Anterior cingulate cortex (tissue), 58 donors: ENCODE results near the gene CCDC174.
"Not testable (repeated sequence)": the region's sequence is repeated elsewhere in the genome, so short reads cannot be mapped to it uniquely, and the experiment has no call there.

Experiments
- DNase-seq, 58 donors: peaks; one replicate each; lab custom pipeline; 2025; lab: John Stamatoyannopoulos, UW

CCDC174 gene

DNA sequence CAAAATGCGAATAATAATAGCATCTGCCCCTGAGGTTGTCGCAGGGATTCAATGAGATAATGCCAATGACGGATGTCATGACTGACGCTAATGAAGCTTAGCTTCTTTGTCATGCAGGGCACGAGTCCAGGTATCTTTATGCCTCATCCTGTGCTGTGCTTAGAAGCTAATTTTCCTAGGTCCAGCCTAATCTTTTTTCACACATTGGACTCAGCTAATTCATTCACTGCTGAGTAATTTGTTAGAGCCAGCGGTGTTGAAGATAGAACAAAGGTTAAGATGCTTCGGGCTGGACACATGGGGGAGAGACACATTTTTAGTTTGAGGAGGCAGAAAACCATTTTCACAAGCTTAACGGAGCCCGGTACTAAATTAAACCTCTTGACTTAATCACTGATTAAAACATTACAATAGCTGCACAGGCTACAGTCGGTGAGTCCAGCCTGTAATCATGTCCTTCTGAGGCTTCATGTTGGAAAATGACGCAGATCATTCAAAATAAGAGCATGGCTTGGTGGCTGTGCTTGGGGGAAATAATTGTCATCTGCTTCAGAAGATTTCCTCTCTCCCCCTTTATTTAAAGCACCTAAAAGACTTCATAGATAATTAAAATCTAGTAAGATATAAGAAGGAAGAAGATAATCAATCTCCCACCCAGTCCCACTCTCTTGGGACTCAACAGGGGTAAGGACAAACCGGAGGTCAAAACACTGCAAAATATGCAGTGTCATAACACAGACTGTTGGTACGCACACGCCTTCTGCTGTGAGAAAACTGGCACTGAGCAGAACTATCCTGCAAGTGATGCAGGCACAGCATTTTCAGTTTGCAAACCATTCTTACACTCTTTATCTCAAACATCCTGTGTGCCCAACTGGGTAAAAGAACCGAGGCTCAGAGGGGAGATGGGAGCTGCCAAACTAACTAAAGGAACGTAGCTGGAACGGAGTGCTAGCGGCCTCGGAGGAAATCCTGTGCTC, 3.3 kb upstream of the CCDC174 start:
- DNase-seq = no peak

GRCh38 chr3:14649466-14649865, 2.1 kb upstream of the CCDC174 start:
- no peak for DNase-seq

DNA sequence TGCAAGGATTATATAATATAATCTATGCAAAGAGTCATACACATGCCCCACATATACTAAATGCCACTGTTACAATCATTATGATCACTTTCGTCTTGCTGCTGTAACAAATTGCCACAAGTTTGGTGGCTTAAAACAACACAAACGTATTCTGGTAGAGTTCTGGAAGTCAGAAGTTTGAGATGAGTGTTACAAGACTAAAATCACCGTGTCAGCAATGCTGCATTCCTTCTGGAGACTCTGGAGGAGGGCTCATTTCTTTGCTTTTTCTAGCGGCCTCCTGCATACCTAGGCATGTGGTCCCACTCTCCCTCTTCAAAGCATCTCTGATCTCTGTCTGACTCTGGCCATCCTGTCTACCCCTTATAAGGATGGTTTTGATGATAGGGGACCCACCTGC, 1.4 kb upstream of the CCDC174 start:
- no peak for DNase-seq

DNA sequence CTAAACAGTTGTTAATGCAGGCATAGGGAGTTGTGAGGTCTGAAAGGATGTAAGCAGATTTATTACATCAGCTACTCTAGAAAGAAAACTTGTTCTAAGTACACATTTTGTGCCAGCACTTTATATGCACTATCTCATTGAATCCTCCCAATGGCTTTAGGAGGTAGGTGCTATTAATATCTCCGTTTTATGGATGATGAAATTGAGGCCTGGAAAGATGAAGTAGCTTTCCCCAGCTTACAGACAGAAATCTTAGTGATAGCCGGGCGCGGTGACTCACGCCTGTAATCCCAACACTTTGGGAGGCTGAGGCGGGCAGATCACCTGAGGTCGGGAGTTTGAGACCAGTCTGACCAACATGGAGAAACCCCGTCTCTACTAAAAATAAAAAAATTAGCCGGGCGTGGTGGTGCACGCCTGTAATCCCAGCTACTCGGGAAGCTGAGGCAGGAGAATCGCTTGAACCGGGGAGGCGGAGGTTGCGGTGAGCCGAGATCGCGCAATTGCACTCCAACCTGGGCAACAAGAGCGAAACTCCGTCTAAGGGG, 872 bp downstream of the CCDC174 start:
- DNase-seq = not testable (repeated sequence)

DNA sequence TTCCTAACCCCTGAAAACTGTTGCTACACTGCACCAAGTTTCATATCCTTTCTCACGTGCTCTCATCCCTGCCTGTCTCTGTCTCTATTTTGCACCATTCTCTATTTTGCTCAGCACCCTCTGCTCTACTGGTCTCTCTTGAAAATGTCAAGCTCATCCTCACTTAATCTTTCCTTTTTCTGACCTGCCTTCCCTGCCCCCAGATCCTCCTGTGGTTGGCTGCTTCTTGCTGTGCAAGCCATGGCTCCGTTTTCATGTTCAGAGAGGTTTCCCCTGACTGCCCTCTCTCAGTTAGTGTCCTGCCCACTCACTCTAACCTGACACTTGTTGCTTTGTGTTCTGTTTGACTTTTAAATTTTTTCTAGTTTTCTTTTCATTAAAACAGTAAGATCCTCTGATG, 6.0 kb downstream of the CCDC174 start:
- DNase-seq = no peak

DNA sequence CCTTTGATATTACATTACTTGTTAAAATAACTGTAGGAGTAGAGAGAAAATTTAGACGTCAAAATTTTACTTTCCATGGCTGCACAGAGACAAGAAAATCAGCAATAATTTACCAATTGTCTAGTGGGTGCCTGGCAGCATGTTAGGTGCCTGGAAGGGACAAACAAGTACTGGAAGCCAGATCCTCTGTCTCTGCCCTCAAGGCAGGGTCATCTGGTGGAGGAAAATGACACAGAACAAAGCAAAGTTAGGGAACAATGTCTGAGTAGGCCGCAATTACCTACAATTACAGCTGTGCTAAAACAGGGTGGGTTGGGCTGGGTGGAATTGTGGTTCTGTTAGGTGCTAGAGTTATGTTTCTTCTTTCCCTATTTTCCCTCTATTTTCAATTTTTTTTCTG, 7.4 kb downstream of the CCDC174 start:
- no peak for DNase-seq

- no peak for DNase-seq
Observed at GRCh38 chr3:14660942-14661341, 9.4 kb downstream of the CCDC174 start.

- no peak for DNase-seq
Observed at GRCh38 chr3:14663396-14664135, 12.0 kb downstream of the CCDC174 start.

DNA sequence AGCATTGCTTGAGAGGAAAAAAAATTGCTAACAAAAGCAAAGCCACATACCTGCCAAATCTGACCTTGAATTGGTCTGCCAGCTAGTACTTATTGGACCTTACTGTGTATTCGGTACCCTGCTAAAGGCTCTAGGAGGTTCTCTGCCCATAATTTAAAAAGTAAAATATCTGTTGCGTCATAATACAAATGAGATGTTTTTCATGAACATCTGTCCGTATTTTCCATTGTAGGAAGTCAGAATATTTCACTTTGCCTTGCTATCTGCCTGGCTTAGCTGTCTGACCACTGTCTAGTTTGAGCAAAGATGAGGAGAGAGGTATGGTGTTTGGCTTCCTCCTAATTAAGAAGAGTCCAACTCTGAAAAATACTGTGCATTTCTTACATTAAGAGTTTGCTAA, 12.6 kb downstream of the CCDC174 start:
- no peak for DNase-seq

DNA sequence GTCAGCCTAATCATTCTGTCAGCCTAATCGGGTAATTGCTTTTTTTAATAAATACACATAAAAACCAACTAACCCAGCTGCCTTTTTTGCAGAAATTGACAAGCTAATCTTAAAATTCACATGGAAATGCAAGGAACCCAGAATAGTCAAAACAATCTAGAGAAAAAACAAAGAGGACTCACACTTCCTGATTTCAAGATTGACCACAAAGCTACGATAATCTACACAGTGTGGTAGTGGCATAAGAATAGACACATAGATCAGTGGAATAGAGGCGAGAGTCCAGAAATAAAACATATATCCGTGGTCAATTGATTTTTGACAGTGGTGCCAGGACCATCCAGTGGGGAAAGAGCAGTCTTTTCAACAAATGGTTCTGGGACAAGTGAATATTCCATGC, 21.0 kb downstream of the CCDC174 start:
- no peak for DNase-seq

DNA sequence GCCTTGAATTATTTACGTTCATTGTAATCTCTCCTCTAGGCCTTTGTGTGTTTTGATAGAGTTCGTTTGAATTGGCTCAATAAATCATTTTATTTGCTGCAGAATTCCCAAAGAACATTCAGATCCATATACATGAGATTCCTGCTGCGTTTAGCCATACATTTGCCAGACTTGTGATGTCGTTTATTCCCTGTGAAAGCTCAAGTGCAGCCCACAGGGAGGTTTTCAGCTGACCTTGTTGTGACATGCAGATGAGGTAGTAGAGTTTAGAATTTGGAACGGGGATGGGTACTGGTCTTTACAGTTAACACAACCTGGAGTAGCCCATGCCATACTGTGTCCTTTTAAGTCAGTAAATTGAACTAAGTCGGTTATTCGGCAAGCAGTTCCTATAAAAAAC, 23.3 kb downstream of the CCDC174 start, which contains the start of gene C3orf20:
Gene C3orf20, plus strand, starts transcription at position 301 of the 400 bp plus-strand sequence. CDS start 7,573 bp downstream, outside the sequence.
- DNase-seq = no peak

DNA sequence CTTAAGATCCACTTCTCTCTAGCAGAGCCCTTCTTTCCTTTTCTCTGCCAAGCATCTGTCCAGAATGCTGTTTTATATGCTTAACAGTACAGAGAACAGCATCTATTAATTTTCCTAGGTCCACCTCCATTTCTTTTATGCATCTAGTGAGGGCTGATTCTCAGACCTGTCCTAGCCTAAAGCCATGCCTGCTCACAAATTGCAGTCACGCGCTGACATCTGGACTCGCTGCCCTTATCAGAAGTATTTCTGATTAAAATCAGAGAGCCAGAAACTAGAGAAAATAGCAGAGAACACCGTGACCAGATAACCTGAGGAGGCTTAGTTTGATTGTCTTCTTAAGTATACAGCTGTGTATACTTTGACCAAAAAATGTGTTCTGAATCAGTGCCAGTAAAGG, 25.3 kb downstream of the CCDC174 start:
- DNase-seq = no peak

DNA sequence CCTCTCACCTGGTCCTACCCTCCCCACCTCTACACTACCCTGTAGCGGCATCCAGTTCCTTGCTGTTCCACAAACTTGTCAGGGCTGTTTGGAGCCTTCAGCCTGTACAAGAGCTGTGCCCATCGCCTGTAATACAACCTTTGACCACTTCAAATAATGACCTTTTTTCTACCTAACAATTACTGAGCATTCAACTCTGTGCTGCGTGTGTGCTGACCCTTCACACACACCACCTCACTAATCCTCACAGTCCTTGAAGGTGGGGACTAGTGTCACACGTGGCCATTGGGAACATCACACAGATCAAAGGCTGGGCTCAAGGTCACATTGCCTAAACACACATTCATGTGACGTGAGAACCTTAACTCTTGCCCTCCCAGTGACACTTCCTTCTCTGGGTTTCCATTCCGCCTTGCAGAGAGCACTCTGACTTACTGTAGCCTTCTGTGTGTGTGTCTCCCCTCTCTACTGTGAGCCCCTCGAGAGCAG, 26.5 kb downstream of the CCDC174 start:
- no peak for DNase-seq

DNA sequence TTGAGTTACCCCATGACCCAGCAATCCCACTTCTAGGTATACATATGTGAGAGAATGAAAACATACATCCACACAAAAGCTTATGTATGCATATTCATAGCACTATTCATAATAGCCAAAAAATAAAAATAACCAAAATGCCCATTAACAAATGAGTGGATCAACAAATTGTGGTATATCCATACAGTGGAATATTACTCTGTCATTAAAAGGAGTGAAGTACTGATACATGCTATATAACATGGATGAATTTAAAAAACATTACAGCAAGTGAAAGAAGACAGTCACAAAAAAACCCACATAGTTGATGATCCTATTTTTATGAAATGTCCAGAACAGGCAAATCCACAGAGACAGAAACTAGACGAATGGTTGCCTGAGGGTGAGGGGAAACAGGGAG, 28.6 kb downstream of the CCDC174 start:
- no peak for DNase-seq

GRCh38 chr3:14680716-14681115, 29.2 kb downstream of the CCDC174 start:
- DNase-seq = peak in 3 of 58 donors; percentile 2 to 48 (median 6)

- DNase-seq = no peak
Observed at GRCh38 chr3:14684447-14684846, 32.9 kb downstream of the CCDC174 start.

DNA sequence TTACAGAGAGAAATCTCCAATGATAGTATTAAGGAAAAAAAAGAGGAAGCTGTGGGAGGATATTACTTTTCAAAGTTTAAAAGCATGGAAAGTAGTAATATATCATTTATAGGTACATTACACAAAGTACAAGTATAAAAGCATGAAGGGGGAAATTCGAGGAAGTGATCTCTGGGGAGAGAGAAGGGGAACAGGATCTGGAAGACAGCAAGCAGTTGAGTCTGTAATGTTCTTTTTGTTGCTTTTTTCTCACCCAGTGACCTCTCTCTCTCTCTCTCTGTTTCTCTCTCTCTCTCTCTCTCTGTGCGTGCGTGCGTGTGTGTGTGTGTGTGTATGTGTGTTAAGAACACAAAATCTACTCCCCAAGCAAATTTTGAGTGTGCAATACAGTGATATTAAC, 33.6 kb downstream of the CCDC174 start:
- no peak for DNase-seq

DNA sequence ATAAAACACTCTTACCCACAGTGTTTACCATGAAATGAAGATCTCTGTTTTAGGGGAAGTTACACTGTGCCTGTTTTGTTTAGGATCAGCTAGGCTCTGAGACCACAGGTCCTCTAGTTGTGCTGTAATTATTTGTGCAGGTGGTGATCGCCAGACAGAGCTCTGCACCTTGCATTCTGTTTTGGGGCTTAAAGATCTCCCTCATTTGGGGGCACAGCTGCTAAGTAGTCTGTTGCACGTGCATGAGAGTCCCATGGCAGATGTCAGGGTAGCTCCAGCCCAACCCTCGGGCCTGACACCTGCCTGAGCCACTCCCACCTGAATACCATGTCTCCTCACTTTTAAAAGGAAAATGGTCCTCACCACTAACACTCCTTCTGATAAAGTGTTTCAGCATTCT, 35.8 kb downstream of the CCDC174 start:
- no peak for DNase-seq

DNA sequence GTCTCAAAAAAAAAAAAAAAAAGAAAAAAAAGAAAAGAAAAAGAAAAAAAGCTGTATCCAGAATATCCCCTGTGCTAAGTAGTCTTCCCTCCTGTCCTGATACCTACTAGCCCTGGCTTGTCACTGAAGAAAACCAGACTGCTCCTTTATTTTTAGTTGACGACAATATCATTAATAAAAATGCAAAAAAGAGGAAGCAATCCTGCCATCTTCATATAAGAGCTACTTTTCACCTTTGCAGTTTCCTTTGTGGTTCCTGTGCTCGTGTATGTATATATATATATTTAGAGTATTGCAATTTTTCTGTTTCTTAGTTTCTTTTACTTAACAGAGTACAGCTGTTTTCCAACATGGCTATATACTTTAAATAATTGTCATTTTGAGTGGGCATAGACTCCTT, 37.0 kb downstream of the CCDC174 start:
- DNase-seq = no peak

DNA sequence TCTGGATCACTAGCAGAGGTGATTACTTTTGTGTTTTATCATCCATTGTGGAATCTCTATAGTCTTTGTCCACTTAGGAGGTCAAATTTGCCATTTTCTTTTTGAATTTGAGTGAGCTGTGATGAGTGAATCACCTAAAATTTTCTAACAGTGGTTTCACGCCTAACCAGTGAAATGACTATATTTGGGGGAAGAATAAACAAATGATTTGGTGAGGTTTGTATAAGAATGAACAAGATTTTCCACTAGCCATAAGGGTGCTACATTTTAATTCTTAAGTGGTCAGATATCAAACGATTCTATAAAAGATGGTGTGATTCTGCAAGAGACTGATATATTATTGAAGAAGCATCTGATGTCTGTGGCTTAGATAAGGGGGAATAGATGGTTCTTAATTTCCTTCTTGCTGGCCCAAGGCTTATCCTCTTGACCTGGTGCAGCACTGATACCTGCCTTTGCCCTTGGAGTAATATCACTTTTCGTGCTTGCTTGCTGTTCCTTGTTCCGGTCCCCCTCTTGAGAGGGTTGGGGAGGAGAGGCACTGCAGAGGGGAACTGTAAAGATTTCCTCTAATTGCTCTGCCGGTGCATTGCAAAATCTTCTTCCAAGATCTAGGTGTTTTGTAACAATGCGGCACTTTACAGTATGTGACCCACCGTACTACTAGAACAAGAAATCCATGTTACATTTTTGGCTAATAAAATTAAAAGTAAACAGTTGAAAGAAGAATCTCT, 37.9 kb downstream of the CCDC174 start:
- no peak for DNase-seq
